Measurements from ENCODE around the gene TRMT44.

TRMT44 gene, protein sequence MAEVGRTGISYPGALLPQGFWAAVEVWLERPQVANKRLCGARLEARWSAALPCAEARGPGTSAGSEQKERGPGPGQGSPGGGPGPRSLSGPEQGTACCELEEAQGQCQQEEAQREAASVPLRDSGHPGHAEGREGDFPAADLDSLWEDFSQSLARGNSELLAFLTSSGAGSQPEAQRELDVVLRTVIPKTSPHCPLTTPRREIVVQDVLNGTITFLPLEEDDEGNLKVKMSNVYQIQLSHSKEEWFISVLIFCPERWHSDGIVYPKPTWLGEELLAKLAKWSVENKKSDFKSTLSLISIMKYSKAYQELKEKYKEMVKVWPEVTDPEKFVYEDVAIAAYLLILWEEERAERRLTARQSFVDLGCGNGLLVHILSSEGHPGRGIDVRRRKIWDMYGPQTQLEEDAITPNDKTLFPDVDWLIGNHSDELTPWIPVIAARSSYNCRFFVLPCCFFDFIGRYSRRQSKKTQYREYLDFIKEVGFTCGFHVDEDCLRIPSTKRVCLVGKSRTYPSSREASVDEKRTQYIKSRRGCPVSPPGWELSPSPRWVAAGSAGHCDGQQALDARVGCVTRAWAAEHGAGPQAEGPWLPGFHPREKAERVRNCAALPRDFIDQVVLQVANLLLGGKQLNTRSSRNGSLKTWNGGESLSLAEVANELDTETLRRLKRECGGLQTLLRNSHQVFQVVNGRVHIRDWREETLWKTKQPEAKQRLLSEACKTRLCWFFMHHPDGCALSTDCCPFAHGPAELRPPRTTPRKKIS

GRCh38 chr4:8440492-8441311, at the start of gene TRMT44, which contains the start of gene ACOX3:
TRMT44 (plus strand) TSS chr4:8440777; CDS start chr4:8440823, 46 bp downstream.
ACOX3 (minus strand) TSS chr4:8440723; CDS start chr4:8416521, 24,202 bp downstream.
- DNase-seq (ENCODE audit: low read depth, low spot score), result peak; percentile 80

DNA sequence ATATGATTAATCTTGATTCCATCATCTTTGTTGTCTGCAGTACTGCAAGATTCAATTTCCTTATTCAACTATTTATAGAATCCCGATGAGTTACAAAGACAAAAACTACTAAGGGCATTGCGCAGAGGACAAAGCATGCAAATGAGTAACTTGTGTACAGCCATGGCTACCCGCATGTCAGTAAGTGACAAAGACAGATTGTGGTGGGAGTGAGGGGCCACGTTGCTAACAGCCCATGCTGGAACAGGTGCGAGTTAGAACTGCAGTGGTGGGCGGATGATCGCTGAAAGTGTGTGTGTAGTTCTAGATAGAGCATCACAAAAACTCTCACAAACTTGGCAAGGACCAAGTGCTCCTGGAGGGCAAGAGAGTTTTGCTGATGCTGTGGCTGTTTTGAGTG, 49.5 kb upstream of the TRMT44 start:
- no peak for DNase-seq (ENCODE audit: low read depth, low spot score)

DNA sequence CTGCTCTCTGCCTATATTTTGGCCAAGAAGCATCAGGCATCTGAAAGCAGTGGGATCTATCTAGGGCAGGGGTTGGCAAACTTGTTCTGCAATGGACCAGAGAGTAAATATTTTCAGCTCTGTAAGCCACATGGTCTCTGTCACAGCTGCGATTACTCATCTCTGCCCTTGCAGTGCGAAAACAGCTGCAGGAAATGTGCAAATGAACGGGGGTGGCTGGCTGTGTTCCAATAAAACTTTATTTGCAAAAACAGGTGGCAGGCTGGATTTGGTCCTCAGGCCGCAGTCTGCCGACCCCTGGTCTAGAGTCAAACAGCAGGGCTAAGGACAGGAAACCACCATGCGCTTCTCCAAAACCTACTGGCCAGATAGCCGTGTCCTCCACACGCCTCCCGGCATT, 48.6 kb upstream of the TRMT44 start:
- peak; percentile 72 for DNase-seq (ENCODE audit: low read depth, low spot score)

- DNase-seq (ENCODE audit: low read depth, low spot score), result no peak
Measured at GRCh38 chr4:8392591-8393190, 47.9 kb upstream of the TRMT44 start.

DNA sequence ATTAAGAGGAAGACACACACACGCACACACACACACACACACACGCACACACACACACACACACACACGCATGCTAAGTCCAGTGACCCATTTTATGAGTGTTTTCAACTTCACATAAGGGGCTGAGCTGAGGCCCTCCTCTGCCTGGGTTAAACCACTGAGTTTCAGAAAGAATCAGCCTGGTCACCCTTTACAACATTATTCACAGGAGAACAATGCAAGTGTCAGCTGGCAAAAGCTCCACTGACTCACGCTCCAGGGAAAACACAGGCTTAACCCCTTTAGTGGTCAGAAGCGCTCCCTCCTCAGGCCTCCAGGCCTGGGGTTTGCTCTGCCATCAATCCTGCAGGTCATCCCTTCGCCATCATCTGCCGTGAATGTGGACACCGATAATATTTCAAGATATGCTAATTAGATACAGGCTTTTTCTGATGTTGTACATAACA, 47.0 kb upstream of the TRMT44 start:
- DNase-seq (ENCODE audit: low read depth, low spot score), result peak; percentile 75

GRCh38 chr4:8394061-8394519, 46.5 kb upstream of the TRMT44 start:
- DNase-seq (ENCODE audit: low read depth, low spot score), result no peak

GRCh38 chr4:8394806-8395205, 45.8 kb upstream of the TRMT44 start:
- DNase-seq (ENCODE audit: low read depth, low spot score), result no peak

- no peak for DNase-seq (ENCODE audit: low read depth, low spot score)
Measured at GRCh38 chr4:8395504-8396296, 44.9 kb upstream of the TRMT44 start.

GRCh38 chr4:8396762-8397406, 43.7 kb upstream of the TRMT44 start:
- no peak for DNase-seq (ENCODE audit: low read depth, low spot score)

GRCh38 chr4:8398347-8398746, 42.2 kb upstream of the TRMT44 start:
- no peak for DNase-seq (ENCODE audit: low read depth, low spot score)

DNA sequence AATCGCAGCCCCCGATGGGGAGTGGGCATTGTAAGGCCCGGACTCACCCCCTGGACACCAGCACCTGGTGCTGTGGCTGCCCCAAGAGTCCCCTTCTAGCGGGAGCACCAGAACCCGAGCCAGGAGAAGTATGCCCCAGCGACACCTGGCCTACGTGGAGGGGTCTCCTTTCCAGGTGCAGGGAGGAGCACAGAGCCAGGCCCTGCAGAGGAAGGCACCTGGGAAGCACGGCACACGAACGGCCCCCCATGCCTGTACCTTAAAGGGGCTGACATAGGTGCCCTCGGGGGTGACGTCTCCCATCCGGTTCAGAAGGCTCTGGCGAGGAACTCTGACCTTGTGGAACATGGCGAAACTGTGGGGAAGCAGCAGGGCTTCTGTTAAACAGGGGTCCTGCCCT, 41.3 kb upstream of the TRMT44 start:
- no peak for DNase-seq (ENCODE audit: low read depth, low spot score)

DNA sequence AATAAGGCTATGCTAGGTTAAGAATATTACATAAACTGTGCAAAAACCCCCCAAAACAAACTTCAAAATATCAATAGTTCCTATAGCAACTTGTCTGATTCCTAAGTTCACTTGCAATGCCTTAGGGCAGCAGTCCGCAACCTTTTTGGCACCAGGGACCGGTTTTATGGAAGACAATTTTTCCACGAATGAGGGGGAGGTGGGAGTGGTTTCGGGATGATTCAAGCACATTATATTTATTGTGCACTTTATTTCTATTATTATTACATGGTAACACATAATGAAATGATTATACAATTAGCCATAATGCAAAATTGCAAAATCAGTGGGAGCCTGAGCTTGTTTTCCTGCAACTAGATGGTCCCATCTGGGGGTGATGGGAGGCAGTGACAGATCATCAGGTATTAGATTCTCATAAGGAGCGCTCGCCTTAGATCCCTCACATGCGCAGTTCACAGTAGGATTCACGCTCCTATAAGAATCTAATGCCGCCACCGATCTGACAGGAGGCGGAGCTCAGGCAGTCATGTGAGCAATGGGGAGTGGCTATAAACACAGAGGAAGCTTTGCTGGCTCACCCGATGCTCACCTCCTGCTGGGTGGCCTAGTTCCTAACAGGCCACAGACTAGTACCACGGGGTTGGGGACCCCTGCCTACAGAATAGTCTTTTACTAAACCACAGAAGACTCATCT, 39.8 kb upstream of the TRMT44 start:
- DNase-seq (ENCODE audit: low read depth, low spot score), result no peak

- no peak for DNase-seq (ENCODE audit: low read depth, low spot score)
Measured at GRCh38 chr4:8401665-8402064, 38.9 kb upstream of the TRMT44 start.

DNA sequence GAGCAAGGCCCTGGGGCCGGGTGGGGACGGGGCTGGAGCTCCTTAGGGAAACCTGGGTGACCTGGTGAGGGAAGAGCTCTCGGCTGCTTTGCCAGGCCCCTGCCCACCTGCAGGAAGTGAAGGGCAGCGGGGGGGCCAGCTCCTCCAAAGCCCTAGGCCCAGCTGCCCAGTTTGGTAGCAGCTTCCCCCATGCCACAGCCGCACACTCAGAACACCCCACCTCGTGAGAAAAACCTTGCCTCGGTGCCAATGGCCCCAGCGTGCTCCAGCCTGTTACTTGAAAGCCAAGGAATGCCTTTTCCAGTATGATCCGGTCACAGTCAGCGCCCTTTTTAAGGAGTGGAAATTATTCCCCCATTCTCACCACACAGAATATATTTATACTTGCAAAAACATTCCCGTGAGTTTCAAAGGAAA, 38.4 kb upstream of the TRMT44 start:
- DNase-seq (ENCODE audit: low read depth, low spot score), result no peak

GRCh38 chr4:8402640-8403039, 37.9 kb upstream of the TRMT44 start:
- DNase-seq (ENCODE audit: low read depth, low spot score), result no peak

DNA sequence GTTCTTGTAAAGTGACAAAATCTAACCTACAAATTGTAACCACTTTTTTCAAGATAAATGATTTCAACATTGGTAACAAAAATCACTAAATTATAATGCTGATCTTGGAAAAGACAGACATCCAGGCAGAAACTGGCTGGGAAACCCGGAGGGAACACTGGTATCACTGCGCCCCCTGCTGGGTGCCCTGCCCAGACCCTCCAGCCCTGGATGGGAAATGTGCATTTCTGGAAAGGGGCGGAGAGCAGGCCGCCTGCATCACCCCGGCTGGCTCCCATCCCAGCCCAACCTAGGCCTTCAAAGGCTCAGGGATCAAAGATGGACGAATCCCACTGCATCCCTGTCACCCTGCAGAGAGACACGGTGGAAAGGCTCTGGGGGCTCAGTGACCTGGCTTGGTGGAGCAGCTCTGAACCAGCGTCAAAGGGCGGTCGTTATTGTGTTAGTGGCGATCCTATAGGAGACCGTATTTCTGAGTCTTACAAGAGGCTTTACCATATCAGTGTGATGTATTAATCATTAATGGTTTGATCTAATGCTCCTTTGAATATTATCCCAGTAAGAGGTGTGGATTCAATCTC, 37.3 kb upstream of the TRMT44 start:
- DNase-seq (ENCODE audit: low read depth, low spot score), result peak; percentile 40

DNA sequence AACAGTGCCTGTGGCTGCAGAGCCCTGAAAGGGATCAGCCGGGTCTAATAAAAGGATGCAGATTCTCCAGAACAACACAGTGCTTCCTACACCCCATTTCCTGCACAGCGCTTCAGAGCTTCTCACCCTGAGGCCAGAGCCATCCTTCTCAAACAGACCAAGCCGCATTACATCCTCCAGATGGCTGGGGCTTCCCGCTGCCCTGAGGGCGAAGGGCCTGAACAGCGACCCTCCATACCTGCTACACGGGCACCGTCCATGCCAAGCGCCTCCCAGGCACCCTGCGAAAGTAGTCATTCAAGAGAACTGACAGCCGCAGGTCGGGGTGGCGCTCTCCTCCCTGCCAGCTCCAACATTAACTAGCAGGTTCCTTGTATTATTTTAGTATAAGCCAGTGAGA, 36.6 kb upstream of the TRMT44 start:
- DNase-seq (ENCODE audit: low read depth, low spot score), result no peak

- no peak for DNase-seq (ENCODE audit: low read depth, low spot score)
Measured at GRCh38 chr4:8404791-8405515, 35.6 kb upstream of the TRMT44 start.

Measured in smooth muscle cell of the brain vasculature (primary cell).